ENCODE measurements around the gene RITA1.

Gene RITA1

GRCh38 chr12:113154351-113154973, 31.1 kb upstream of the RITA1 start:
- no peak for DNase-seq

- no peak for DNase-seq
These were observed 30.5 kb upstream of the RITA1 start for GRCh38 chr12:113155060-113155459.

- no peak for DNase-seq
These were observed 29.9 kb upstream of the RITA1 start for GRCh38 chr12:113155646-113156045.

GRCh38 chr12:113157218-113157859, 28.2 kb upstream of the RITA1 start:
- DNase-seq = no peak

GRCh38 chr12:113158439-113159203, 26.9 kb upstream of the RITA1 start:
- DNase-seq = no peak

GRCh38 chr12:113159937-113160336, 25.6 kb upstream of the RITA1 start:
- no peak for DNase-seq

GRCh38 chr12:113161415-113162016, 24.0 kb upstream of the RITA1 start:
- no peak for DNase-seq

- no peak for DNase-seq
These were observed 23.2 kb upstream of the RITA1 start for GRCh38 chr12:113162102-113163029.

- no peak for DNase-seq
These were observed 22.5 kb upstream of the RITA1 start for GRCh38 chr12:113163030-113163360.

GRCh38 chr12:113164014-113164413, 21.5 kb upstream of the RITA1 start:
- no peak for DNase-seq

GRCh38 chr12:113165521-113166450, 19.7 kb upstream of the RITA1 start:
- DNase-seq = no peak

GRCh38 chr12:113167868-113168267, 17.7 kb upstream of the RITA1 start:
- no peak for DNase-seq

GRCh38 chr12:113169697-113170096, 15.8 kb upstream of the RITA1 start:
- DNase-seq = no peak

GRCh38 chr12:113170457-113170856, 15.1 kb upstream of the RITA1 start:
- DNase-seq = no peak

- DNase-seq = no peak
These were observed 14.6 kb upstream of the RITA1 start for GRCh38 chr12:113170926-113171325.

GRCh38 chr12:113171543-113171942, 14.0 kb upstream of the RITA1 start:
- DNase-seq = no peak

- no peak for DNase-seq
These were observed 13.3 kb upstream of the RITA1 start for GRCh38 chr12:113172185-113172584.

GRCh38 chr12:113173081-113173698, 12.3 kb upstream of the RITA1 start:
- DNase-seq = no peak

- DNase-seq = peak; percentile 64
These were observed 10.8 kb upstream of the RITA1 start for GRCh38 chr12:113174461-113175384.

GRCh38 chr12:113179023-113179422, 6.5 kb upstream of the RITA1 start:
- DNase-seq = no peak
